ENCODE results near the gene AOPEP.

DNA sequence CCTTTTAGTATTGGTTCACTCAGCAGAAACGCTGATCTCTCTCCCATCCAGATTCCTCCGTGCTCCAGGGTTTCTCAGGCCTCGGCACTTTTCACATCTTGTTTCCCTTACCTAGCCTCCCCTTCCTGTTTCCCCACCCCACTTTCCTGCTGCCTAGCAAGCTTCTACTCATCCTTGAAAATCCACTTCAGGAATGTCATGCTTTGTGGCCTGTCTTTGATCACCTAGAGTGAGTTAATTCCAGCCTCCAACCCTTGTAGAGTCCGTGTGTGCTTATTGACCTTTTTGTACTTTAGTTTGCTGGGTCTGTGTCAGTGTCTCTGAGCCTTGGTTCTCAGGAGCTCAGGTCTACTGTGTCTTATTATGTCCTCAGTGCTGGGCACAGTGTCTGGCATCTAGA, 116.6 kb downstream of the AOPEP start:
- TF ChIP-seq, protein P1, sequence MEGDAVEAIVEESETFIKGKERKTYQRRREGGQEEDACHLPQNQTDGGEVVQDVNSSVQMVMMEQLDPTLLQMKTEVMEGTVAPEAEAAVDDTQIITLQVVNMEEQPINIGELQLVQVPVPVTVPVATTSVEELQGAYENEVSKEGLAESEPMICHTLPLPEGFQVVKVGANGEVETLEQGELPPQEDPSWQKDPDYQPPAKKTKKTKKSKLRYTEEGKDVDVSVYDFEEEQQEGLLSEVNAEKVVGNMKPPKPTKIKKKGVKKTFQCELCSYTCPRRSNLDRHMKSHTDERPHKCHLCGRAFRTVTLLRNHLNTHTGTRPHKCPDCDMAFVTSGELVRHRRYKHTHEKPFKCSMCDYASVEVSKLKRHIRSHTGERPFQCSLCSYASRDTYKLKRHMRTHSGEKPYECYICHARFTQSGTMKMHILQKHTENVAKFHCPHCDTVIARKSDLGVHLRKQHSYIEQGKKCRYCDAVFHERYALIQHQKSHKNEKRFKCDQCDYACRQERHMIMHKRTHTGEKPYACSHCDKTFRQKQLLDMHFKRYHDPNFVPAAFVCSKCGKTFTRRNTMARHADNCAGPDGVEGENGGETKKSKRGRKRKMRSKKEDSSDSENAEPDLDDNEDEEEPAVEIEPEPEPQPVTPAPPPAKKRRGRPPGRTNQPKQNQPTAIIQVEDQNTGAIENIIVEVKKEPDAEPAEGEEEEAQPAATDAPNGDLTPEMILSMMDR (IDR thresholded peaks at IDR 0.05; ENCODE audit: low read depth, low read length, poor library complexity, severe bottlenecking), result no peak
- TF ChIP-seq EZH2phosphoT487 (IDR thresholded peaks at IDR 0.05; ENCODE audit: borderline replicate concordance, low read length), result no peak

Measured in DOHH2 (cell line).